Measurements from ENCODE around the gene IL15. TPM values are rescaled to one million over a fixed set of nuclear protein-coding genes. Genes with fewer than 3 reads are reported as not detected.
"Not testable (repeated sequence)": the region's sequence is repeated elsewhere in the genome, so short reads cannot be mapped to it uniquely, and the experiment has no call there.

IL15 gene
- total RNA-seq, 1 donor from 2014 or later = 11.5 TPM

- no peak overlapping the region for H3K27ac ChIP-seq
- H3K27me3 ChIP-seq = no peaks in the 10 kb centered on the region
- H3K4me3 ChIP-seq = peak overlapping the region in 1 of 2 donors; percentile 16
- no peak for TF ChIP-seq POLR2AphosphoS5 (IDR thresholded peaks at IDR 0.05; ENCODE audit: insufficient read depth in 1 of 2, low read depth in 1 of 2)
- no peak for TF ChIP-seq POLR2A (IDR thresholded peaks at IDR 0.05)
- TF ChIP-seq CTCF (IDR thresholded peaks at IDR 0.05) = no peak
- peaks cover 9% of the 10 kb centered on the region for H3K4me1 ChIP-seq
- intact Hi-C loops (cut with DNase I) = no loop called here
- H3K36me3 ChIP-seq = no peaks in the 10 kb centered on the region
- DNase-seq (ENCODE audit: extremely low spot score in 2 of 2) = no peak
- H3K9me3 ChIP-seq = no peaks in the 10 kb centered on the region
Measured at GRCh38 chr4:141680060-141680459, 43.7 kb downstream of the IL15 start.

GRCh38 chr4:141684785-141685184 is 48.4 kb downstream of the IL15 start:
- TF ChIP-seq POLR2A (IDR thresholded peaks at IDR 0.05) (no peak), CTCF (IDR thresholded peaks at IDR 0.05) (no peak), POLR2AphosphoS5 (IDR thresholded peaks at IDR 0.05; ENCODE audit: insufficient read depth in 1 of 2, low read depth in 1 of 2) (no peak)
- Histone ChIP-seq H3K27me3 (no peaks in the 10 kb centered on the region), H3K4me3 (no peak overlapping the region), H3K27ac (no peak overlapping the region), H3K36me3 (no peaks in the 10 kb centered on the region), H3K4me1 (peaks cover 18% of the 10 kb centered on the region), H3K9me3 (no peaks in the 10 kb centered on the region)
- DNase-seq (ENCODE audit: extremely low spot score in 2 of 2) = no peak
- intact Hi-C loops (cut with DNase I) = no loop called here

- Histone ChIP-seq H3K4me3 (no peak overlapping the region), H3K36me3 (no peaks in the 10 kb centered on the region), H3K27me3 (no peaks in the 10 kb centered on the region), H3K9me3 (no peaks in the 10 kb centered on the region), H3K27ac (no peak overlapping the region), H3K4me1 (peaks cover 12% of the 10 kb centered on the region)
- DNase-seq (ENCODE audit: extremely low spot score in 2 of 2) = no peak
- intact Hi-C loops (cut with DNase I) = no loop called here
- TF ChIP-seq POLR2AphosphoS5 (IDR thresholded peaks at IDR 0.05; ENCODE audit: insufficient read depth in 1 of 2, low read depth in 1 of 2) = no peak
- no peak for TF ChIP-seq CTCF (IDR thresholded peaks at IDR 0.05)
- TF ChIP-seq POLR2A (IDR thresholded peaks at IDR 0.05) = no peak
Measured at GRCh38 chr4:141686146-141686775, 49.9 kb downstream of the IL15 start.

GRCh38 chr4:141686879-141687278 is 50.5 kb downstream of the IL15 start:
- Histone ChIP-seq H3K27ac (no peak overlapping the region), H3K36me3 (no peaks in the 10 kb centered on the region), H3K4me1 (peaks cover 12% of the 10 kb centered on the region), H3K4me3 (no peak overlapping the region), H3K27me3 (no peaks in the 10 kb centered on the region), H3K9me3 (no peaks in the 10 kb centered on the region)
- TF ChIP-seq POLR2A (IDR thresholded peaks at IDR 0.05) (no peak), CTCF (IDR thresholded peaks at IDR 0.05) (no peak), POLR2AphosphoS5 (IDR thresholded peaks at IDR 0.05; ENCODE audit: insufficient read depth in 1 of 2, low read depth in 1 of 2) (no peak)
- intact Hi-C loops (cut with DNase I) = no loop called here
- DNase-seq (ENCODE audit: extremely low spot score in 2 of 2) = no peak

GRCh38 chr4:141689726-141690296 is 53.4 kb downstream of the IL15 start:
- H3K9me3 ChIP-seq; H3K27me3 ChIP-seq; H3K27ac ChIP-seq; intact Hi-C loops (cut with DNase I); H3K4me3 ChIP-seq; DNase-seq (ENCODE audit: extremely low spot score in 2 of 2); H3K36me3 ChIP-seq: not testable (repeated sequence)
- peaks cover 12% of the 10 kb centered on the region for H3K4me1 ChIP-seq

- DNase-seq (ENCODE audit: extremely low spot score in 2 of 2); H3K9me3 ChIP-seq; H3K27me3 ChIP-seq; H3K4me3 ChIP-seq; H3K27ac ChIP-seq; intact Hi-C loops (cut with DNase I); H3K36me3 ChIP-seq: not testable (repeated sequence)
- H3K4me1 ChIP-seq = peaks cover 12% of the 10 kb centered on the region
Measured at GRCh38 chr4:141691247-141691646, 54.9 kb downstream of the IL15 start.
